ENCODE results near the gene ARHGAP23.
"Not testable (repeated sequence)": the region's sequence is repeated elsewhere in the genome, so short reads cannot be mapped to it uniquely, and the experiment has no call there.

ARHGAP23 gene

DNA sequence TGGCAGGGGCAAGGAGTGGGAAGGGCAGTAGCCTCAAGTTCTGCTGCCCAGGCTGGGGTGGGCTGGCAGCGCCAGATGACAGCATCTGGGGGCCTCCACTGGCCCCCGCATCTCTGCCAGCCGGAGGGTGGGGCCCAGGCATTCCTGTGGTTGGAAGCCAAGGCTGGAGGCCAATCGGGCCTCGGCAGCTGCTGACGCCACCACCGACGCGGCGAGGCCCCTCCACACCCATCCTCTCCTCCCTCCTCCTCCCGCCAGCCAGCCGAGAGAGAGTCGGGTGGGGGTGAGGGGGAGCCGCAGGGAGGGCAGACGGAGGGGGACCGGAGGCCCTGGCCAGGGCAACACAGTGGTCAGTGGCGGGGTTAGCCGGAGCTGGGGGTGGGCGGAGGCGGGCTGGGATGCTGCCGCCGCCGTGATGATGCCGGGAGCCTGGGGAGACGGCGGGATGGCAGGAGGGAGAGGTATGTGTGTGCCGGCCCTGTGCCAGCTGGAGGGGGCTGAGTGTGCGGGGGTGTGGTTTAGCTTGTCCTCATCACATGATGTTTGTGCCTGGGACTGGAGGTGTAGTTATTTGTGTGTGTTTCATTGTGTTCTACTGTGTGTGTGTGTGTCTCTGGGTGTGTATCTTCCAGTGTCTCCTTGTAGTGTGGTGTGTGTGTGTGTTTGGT is 36.6 kb downstream of the ARHGAP23 start:
- peak overlapping the region; percentile 28 for H3K27ac ChIP-seq
- no peak for TF ChIP-seq ZFX (IDR thresholded peaks at IDR 0.05)
- TF ChIP-seq CTCF (conservative IDR thresholded peaks at IDR 0.05): no peak

DNA sequence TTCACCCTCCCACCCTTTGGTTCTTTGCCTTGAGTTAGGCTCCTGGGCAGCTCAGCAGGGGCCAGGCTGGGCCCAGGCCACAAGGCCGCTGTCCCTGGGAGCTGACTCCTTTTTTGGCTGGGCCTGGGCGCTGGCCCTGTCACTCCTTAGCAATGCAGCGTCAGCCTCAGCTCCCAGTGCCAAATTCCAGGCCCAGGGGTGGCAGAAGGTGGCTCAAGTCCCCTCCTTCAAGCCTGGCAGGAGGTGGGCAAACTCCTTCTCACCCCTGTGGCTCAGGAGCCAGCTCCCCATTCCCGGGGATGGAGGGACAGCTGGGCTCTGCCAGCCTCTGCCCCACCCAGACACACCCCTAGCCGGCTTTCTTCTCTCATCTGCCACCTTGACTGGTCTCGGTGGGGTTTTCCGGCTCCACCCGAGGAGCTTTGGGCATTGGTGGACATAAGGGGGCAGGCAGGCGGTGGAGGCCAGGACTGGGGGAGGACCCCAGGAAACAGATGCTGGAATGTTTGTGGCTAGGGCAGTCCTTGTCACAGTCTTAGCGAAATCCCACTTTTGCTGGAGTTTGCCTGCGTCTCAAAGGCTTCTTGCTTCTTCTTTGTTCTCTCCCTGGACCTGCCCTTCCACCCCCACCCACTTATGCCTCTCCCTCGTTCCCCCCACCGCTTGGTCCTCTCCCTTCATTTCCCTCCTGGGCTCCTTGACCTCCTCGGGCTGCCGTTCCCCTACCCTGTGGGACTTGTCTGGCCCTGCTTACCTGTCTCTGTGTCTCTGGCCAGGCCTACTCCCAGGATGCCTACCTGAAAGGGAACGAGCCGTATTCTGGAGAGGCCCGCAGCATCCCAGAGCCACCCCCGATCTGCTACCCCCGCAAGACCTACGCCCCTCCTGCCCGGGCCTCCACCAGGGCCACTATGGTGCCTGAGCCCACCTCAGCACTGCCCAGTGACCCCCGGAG is 37.4 kb downstream of the ARHGAP23 start:
- no peak for TF ChIP-seq CTCF (conservative IDR thresholded peaks at IDR 0.05)
- TF ChIP-seq ZFX (IDR thresholded peaks at IDR 0.05): no peak
- peak overlapping the region; percentile 28; the same call in 1 of the 2 replicates for H3K27ac ChIP-seq

DNA sequence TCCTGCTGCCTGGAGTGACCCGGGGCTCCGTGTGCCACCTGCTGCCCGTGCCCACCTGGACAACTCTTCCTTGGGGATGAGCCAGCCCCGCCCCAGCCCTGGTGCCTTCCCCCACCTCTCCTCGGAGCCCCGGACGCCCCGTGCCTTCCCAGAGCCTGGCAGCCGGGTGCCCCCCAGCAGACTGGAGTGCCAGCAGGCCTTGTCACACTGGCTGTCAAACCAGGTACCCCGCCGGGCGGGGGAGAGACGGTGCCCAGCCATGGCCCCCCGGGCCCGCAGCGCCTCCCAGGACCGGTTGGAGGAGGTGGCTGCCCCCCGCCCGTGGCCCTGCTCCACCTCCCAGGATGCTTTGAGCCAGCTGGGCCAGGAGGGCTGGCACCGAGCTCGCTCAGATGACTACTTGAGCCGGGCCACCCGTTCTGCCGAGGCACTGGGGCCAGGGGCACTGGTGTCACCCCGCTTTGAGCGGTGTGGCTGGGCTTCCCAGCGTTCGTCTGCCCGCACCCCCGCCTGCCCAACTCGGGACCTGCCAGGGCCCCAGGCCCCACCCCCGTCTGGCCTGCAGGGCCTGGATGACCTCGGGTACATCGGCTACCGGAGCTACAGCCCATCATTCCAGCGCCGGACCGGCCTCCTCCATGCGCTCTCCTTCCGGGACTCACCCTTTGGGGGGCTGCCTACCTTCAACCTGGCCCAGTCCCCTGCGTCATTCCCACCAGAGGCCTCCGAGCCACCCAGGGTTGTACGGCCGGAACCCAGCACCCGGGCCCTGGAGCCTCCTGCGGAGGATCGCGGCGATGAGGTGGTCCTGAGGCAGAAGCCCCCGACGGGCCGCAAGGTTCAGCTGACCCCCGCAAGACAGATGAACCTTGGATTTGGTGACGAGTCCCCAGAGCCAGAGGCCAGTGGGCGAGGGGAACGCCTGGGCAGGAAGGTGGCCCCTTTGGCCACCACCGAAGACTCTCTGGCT is 38.4 kb downstream of the ARHGAP23 start:
- no peak overlapping the region for H3K27ac ChIP-seq
- TF ChIP-seq ZFX (IDR thresholded peaks at IDR 0.05) (no peak), CTCF (conservative IDR thresholded peaks at IDR 0.05) (no peak)

DNA sequence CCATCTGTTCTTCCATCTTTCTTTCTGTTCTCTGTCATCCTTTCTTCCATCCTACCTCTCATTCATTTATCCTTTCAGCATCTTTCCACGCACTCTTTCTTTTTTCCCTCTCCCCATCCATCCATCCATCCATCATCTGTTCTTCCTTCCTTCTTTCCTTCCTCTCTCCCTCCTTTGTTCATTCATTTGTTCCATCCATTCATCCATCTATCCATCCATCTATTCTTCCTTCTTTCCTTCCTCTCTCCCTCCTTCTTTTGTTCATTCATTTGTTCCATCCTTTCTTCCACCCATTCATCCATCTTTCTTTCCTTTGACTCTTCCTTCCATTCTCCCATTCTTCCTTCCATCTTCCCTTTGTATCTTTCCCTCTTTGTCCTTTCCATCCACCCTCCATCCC is 39.2 kb downstream of the ARHGAP23 start:
- no peak overlapping the region for H3K27ac ChIP-seq
- no peak for TF ChIP-seq ZFX (IDR thresholded peaks at IDR 0.05)
- TF ChIP-seq CTCF (conservative IDR thresholded peaks at IDR 0.05): no peak

DNA sequence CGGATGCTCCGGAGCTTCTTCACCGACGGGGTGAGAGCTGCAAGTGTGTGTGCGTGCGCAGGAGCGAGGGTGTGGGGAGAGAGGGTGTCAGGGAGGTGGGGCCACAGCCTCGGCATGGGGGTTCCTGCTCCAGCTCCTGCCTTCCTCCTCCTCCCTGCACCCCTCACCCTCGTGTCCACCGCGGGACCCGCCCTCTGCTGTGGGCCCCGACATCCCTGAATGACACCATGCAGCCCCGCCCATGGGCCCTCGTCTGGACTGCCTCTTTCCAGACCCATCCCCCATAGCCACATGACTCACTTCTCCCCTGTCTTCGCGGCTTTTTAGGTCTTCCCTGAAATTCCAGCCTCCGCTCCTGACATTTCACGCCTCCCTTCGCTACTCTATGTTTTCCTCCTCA is 41.6 kb downstream of the ARHGAP23 start:
- no peak overlapping the region for H3K27ac ChIP-seq
- TF ChIP-seq CTCF (conservative IDR thresholded peaks at IDR 0.05): no peak
- no peak for TF ChIP-seq ZFX (IDR thresholded peaks at IDR 0.05)

- H3K27ac ChIP-seq: not testable (repeated sequence)
These were observed 43.0 kb downstream of the ARHGAP23 start for GRCh38 chr17:38471253-38471652.

- not testable (repeated sequence) for H3K27ac ChIP-seq
These were observed 46.4 kb downstream of the ARHGAP23 start for GRCh38 chr17:38474666-38475065.

GRCh38 chr17:38476549-38476948 is 48.3 kb downstream of the ARHGAP23 start:
- H3K27ac ChIP-seq: no peak overlapping the region
- no peak for TF ChIP-seq CTCF (conservative IDR thresholded peaks at IDR 0.05)
- TF ChIP-seq ZFX (IDR thresholded peaks at IDR 0.05): no peak

DNA sequence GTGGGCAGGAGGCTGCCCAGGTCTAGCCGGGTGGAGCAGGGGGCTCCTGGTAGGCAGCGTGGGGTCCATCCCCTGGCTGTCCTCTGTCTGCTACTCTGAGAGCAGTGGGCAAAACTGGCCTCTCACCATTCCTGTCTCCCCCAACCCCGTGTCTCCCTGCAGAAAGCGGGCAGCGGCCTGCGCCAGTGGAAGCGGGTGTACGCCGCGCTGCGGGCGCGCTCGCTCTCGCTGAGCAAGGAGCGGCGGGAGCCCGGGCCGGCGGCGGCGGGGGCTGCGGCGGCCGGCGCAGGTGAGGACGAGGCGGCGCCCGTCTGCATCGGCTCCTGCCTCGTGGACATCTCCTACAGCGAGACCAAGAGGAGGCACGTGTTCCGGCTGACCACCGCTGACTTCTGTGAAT is 49.2 kb downstream of the ARHGAP23 start:
- not testable (repeated sequence) for H3K27ac ChIP-seq

DNA sequence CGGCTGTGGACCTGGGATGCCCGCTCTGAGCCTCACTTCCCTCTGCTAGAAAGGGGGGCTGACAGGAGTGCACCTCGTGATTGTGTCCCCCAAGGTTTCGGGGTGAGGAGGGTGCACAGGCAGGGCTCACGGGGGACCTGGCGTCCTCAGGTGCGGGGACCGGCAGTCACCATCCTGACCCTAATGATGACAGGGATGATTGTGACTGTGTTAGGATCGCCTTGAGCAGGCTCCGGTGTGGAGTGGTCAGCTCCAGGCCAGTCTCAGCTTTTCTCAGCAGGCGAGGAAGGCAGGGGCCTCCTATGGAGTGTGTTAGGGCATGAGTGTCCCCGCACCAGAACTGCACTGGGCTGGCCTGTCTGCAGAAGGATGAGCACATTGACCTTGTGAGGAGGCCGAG is 49.7 kb downstream of the ARHGAP23 start:
- H3K27ac ChIP-seq: not testable (repeated sequence)

DNA sequence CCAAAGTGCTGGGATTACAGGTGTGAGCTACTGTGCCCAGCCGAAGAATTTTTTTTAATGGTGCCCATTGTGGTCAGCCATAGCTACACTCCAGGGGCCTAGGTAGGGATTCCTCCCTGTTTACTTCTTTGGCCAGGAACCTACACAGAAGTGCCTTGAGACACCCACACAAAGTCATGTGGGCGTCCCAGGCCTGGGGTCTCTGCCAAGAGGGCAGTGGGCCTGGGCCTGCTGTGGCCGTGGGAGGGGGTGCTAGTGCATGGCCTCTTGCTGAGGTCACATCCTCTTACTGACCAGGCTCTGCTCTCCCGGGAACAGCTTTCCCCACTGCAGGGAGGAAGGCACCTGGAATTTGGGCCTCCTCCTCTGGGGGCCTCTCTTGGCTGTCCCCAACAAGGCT is 50.4 kb downstream of the ARHGAP23 start:
- H3K27ac ChIP-seq: not testable (repeated sequence)

Measured in C4-2B (cell line).